Right cardiac atrium (tissue), 5 donors: Measurements from ENCODE around the gene CPNE8. TPM values are rescaled to one million over a fixed set of nuclear protein-coding genes. Genes with fewer than 3 reads are reported as not detected.
A peak's percentile ranks its signal among the peaks of the same experiment; 100 is the strongest.

Experiments used
- ATAC-seq, 2 donors: fragments of 200-7000 bp; cut with Tn5 transposase; one replicate each; pipeline versions ENCODE4 v1.8.0 to v1.9.1; 2020; ENCODE audit warnings: moderate library complexity in 2 of 2, mild to moderate bottlenecking in 1 of 2
- DNase-seq, 3 donors: peaks; one replicate each; pipeline ENCODE4 v3.0.0-alpha.2; 2020
- H3K27ac ChIP-seq: one replicate; pipeline ENCODE4 v1.5.1; 2013; ENCODE audit warnings: mild to moderate bottlenecking, low read length, control low read depth, moderate library complexity
- H3K27me3 ChIP-seq: one replicate; pipeline ENCODE4 v1.6.1; 2013; ENCODE audit not compliant: control insufficient read depth, insufficient read depth
- H3K4me1 ChIP-seq: one replicate; pipeline ENCODE4 v1.6.1; 2013; ENCODE audit warnings: low read length; ENCODE audit not compliant: control insufficient read depth, insufficient read depth
- H3K4me3 ChIP-seq: one replicate; pipeline ENCODE4 v1.5.1; 2013; ENCODE audit warnings: low read length, control low read depth
- H3K9me3 ChIP-seq: one replicate; pipeline ENCODE4 v1.6.1; 2013; ENCODE audit warnings: low read length; ENCODE audit not compliant: control insufficient read depth
- WGBS: extraction: QIAGEN DNeasy Blood & Tissue Kit; methylation state at CpG from one replicate; pipeline ENCODE4 v1.1.7; 2013; 5-methylcytosine and 5-hydroxymethylcytosine counted together
- intact Hi-C, 4 donors: fragments of 100-400 bp; cut with DNase I; formaldehyde crosslinking; loops; one replicate each; pipeline versions ENCODE4 v1.11.0 to v1.14.0; 2022 to 2023
- polyA plus RNA-seq: library from polyadenylated mRNA; stranded (reverse); fragments of 200-250 nt; gene quantifications from one replicate; pipeline ENCODE4 v1.2.3, GENCODE V29; 2013
- total RNA-seq, 4 donors: library from RNA; stranded (reverse); fragmentation: NEBNext Ultra II Directional; extraction: Animal tissue kit (Norgen Biotek cat#: 25700); gene quantifications; one replicate each; pipeline ENCODE4 v1.2.1, GENCODE V29; 2021
- donor health status: healthy with polysubstance abuse.
- donor health status: DM: no; HTN: yes; CAD: no.
- donor health status: DM: no; HTN: no; CAD: no.
- donor health status: DM: no; HTN: yes; CAD: no; lungs with severe emphysema.
- donor health status: DM: yes; HTN: yes; CAD: no.

The CPNE8 gene
- total and polyA plus RNA-seq, 5 donors = 14.1 to 39.7 (median 30.6) TPM

DNA sequence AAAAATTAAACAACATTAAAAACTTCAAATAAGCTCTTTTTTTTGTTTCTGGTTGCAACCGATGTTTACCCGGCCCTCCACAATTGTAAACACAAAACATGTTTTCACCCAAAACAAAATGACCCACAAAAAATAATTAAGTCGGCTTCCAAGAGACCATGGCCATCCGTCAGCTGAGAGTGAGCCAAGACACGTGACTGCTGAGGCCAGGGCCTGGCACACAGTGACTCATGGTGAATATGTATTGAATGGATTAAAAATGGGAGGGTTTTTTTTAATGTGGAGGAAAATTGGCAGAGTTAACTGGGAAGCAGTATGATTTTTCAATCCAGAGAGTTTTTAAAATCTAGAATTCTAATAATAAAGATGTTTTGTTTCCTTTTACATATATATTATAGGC is 13.8 kb upstream of the CPNE8 start:
- no peak overlapping the region for H3K4me3 ChIP-seq
- intact Hi-C loops = loop anchor here in 3 of 4 donors (5.0 to 10.0 kb wide), 3 partner anchors 183 to 594 kb away; no protein-coding TSS in a partner anchor
- no peak overlapping the region for H3K27ac ChIP-seq
- H3K4me1 ChIP-seq = no peaks in the 10 kb centered on the region
- DNase-seq (no peak), ATAC-seq (no peak)
- WGBS = 70% methylated on average over 5 of the region's 5 CpGs
- H3K9me3 ChIP-seq = no peaks in the 10 kb centered on the region
- H3K27me3 ChIP-seq = no peaks in the 10 kb centered on the region

- no peak overlapping the region for H3K4me3 ChIP-seq
- H3K27me3 ChIP-seq = no peaks in the 10 kb centered on the region
- intact Hi-C loops = loop anchor here in 3 of 4 donors (5.0 to 10.0 kb wide), 3 partner anchors 187 to 591 kb away; no protein-coding TSS in a partner anchor
- no peaks in the 10 kb centered on the region for H3K4me1 ChIP-seq
- ATAC-seq = no peak
- no peak overlapping the region for H3K27ac ChIP-seq
- DNase-seq = no peak
- WGBS = 52% methylated on average over 3 of the region's 3 CpGs
- H3K9me3 ChIP-seq = no peaks in the 10 kb centered on the region
These were observed 10.2 kb upstream of the CPNE8 start for GRCh38 chr12:38915429-38916182.

DNA sequence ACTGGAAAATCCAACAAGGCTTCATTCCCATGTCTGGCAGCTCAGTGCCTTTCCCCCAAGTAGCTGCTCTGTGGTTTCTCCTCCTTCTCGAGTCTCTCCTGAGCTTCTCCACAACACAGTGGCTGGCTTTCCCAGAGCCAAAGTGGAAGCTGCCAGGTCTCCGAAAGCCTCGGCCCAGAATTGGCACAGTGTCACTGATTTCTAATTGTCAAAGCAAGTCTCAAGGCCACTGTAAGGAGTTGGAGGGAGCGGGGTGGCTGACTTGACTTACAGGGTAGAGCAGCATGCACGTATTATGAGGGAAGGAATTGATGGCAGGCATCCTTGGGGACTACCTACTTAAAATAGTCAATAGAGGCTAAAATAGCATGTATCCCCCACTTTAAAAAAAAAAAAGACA is 6.7 kb upstream of the CPNE8 start:
- WGBS = 70% methylated on average over 5 of the region's 5 CpGs
- intact Hi-C loops = loop anchor here in 2 of 4 donors (10.0 kb wide), 2 partner anchors 567 to 587 kb away; no protein-coding TSS in a partner anchor

DNA sequence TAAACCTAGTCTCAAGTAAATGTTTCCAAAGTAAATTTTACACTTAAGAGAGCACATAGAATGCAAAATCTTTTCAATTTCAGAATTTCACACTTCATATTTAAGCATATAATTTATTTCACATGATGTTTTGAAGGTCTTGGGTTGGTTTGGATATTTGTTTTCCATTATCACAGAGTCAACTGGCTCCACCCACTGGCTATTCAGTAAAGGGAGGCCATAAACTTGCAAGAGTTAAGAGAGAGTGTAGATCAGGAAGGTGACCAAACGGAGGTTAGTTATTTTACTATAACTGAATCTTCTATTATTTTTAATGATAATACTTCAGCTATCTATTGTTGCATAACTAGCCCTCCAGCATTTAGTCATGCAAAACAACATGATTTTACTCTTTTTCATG is 6.2 kb upstream of the CPNE8 start:
- intact Hi-C loops = loop anchor here in 2 of 4 donors (10.0 kb wide), 2 partner anchors 567 to 587 kb away; no protein-coding TSS in a partner anchor
- no peak for DNase-seq
- WGBS = 36% methylated on average over 1 of the region's 1 CpG
- Histone ChIP-seq H3K9me3 (no peaks in the 10 kb centered on the region), H3K4me3 (no peak overlapping the region), H3K27ac (no peak overlapping the region), H3K27me3 (no peaks in the 10 kb centered on the region), H3K4me1 (no peaks in the 10 kb centered on the region)
- no peak for ATAC-seq

More for the DNA sequence above, 6.7 kb upstream of the CPNE8 start:
- H3K27me3 ChIP-seq = no peaks in the 10 kb centered on the region
- H3K4me3 ChIP-seq = no peak overlapping the region
- no peaks in the 10 kb centered on the region for H3K9me3 ChIP-seq
- ATAC-seq = no peak
- no peak for DNase-seq
- H3K4me1 ChIP-seq = no peaks in the 10 kb centered on the region
- no peak overlapping the region for H3K27ac ChIP-seq

DNA sequence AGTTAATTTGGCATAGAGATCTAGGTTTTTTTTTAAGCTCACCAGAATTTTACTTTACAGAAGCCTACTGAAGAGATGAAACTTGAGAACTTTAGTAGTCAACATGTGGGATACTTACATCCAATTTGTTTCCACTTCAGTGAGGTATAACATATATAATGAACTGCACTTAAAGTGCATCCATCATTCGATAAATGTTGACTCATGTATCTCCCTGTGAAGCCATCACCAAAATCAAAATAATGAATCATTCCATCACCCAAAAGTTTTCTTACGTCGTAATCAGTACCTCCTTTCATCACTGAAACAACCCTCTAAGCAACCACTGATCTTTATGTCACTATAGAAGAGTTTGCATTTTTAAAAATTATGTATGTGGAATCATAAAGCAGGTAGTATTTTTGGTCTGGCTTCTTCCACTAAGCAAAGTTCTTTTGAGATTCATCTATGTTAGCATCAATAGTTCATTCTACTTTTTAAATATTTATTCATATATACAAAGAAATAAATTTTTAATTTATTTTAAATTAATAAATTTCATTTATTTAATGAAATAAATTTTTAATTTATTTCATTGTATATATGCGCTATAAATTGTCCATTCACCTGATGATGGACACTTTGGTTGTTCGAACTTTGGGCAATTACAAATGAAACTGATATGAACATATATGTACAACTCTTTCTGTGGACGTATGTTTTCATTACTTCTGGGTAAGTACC is 2.0 kb upstream of the CPNE8 start:
- H3K27ac ChIP-seq = no peak overlapping the region
- ATAC-seq = no peak
- peak overlapping the region; percentile 75 for H3K4me3 ChIP-seq
- H3K27me3 ChIP-seq = no peaks in the 10 kb centered on the region
- WGBS = 74% methylated on average over 6 of the region's 6 CpGs
- H3K4me1 ChIP-seq = no peaks in the 10 kb centered on the region
- no peaks in the 10 kb centered on the region for H3K9me3 ChIP-seq
- intact Hi-C loops = loop anchor here in 1 of 4 donors (10.0 kb wide), 1 partner anchor 233 kb away; no protein-coding TSS in a partner anchor
- DNase-seq = no peak

GRCh38 chr12:38906482-38907200 is 1.2 kb upstream of the CPNE8 start:
- Histone ChIP-seq H3K4me3 (peak overlapping the region; percentile 75), H3K27ac (peak overlapping the region; percentile 99), H3K27me3 (no peaks in the 10 kb centered on the region), H3K4me1 (no peaks in the 10 kb centered on the region), H3K9me3 (no peaks in the 10 kb centered on the region)
- intact Hi-C loops = loop anchor here in 1 of 4 donors (10.0 kb wide), 1 partner anchor 232 kb away; no protein-coding TSS in a partner anchor
- DNase-seq (peak; percentile 92 to 96 (median 96)), ATAC-seq (peak; percentile 82 to 85)
- WGBS = under 1% methylated on average over 36 of the region's 36 CpGs

GRCh38 chr12:38904537-38905479 is 583 bp downstream of the CPNE8 start:
- ATAC-seq = peak; percentile 93 to 94
- intact Hi-C loops = loop anchor here in 1 of 4 donors (10.0 kb wide), 1 partner anchor 230 kb away; no protein-coding TSS in a partner anchor
- Histone ChIP-seq H3K27ac (peak overlapping the region; percentile 99), H3K27me3 (no peaks in the 10 kb centered on the region), H3K4me3 (peak overlapping the region; percentile 75), H3K9me3 (no peaks in the 10 kb centered on the region), H3K4me1 (no peaks in the 10 kb centered on the region)
- peak; percentile 93 to 95 (median 94) for DNase-seq
- WGBS = 14% methylated on average over 49 of the region's 49 CpGs

DNA sequence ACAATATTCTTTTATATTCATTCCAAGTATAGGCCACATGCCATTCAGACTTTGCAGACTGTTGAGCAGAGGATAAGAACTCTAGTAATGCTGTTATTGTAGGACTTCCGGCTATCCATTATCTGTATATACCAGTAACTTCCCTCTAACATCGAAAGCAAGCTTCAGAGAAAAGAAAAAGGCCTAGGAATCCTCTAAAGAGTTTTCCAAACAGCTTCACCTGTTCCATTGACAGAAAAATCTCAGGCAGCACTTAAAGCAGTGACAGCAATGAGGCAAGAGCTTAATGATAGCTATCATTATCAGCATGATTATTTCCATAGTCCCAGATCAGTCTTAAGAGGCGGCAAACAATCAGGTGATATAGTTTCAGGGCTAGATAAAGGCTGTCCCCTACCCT is 1.8 kb downstream of the CPNE8 start:
- H3K27ac ChIP-seq = peak overlapping the region; percentile 50
- H3K27me3 ChIP-seq = no peaks in the 10 kb centered on the region
- WGBS = 30% methylated on average over 3 of the region's 3 CpGs
- no peaks in the 10 kb centered on the region for H3K9me3 ChIP-seq
- no peaks in the 10 kb centered on the region for H3K4me1 ChIP-seq
- ATAC-seq (no peak), DNase-seq (no peak)
- H3K4me3 ChIP-seq = peak overlapping the region; percentile 75
- intact Hi-C loops = loop anchor here in 1 of 4 donors (10.0 kb wide), 1 partner anchor 229 kb away; no protein-coding TSS in a partner anchor

DNA sequence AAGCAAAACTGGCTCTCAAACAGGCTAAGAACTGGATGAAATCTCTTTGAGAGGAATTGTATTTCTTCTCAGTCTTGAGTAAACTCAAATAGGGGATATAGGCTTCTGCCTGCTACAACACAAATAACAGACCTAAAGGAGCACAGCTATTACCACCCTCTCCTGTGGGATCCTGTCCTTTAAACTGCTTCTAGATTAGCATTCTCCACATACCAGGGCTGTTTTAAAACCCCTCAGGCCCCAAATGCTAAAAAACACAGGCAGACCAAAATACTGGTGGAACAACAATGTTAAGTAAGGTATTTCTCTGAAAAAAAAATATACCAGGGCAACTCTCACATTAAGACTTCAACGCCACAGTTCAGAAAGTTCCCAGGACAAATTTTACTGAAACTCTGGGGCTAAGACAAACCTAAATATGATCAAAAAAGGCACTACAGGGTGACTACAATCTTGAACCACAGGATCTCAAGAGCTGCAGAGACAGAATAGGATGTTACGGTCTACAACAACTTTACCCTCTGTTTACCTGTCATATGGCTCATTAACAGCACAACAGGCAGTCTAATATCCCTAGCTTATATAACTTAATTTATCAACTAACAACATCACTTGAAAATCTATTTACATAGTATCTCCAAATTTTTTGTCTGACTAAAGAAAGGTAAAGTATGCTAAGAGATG is 7.2 kb downstream of the CPNE8 start:
- intact Hi-C loops = no loop called here
- WGBS = 92% methylated on average over 2 of the region's 2 CpGs
- Histone ChIP-seq H3K27me3 (no peaks in the 10 kb centered on the region), H3K9me3 (no peaks in the 10 kb centered on the region), H3K27ac (no peak overlapping the region), H3K4me1 (peaks cover 3% of the 10 kb centered on the region), H3K4me3 (no peak overlapping the region)
- ATAC-seq (no peak), DNase-seq (no peak)
